Suppressor macrophage (primary cell): Measurements from ENCODE around the gene PPP4R2.
"Not testable (repeated sequence)": the region's sequence is repeated elsewhere in the genome, so short reads cannot be mapped to it uniquely, and the experiment has no call there.

ENCODE experiments used
- DNase-seq, 4 experiments: peaks; one replicate each; pipeline ENCODE4 v3.0.0-alpha.2; 2020 to 2022

Gene PPP4R2

GRCh38 chr3:72977060-72977808 lies 19.4 kb upstream of the PPP4R2 start:
- peak; percentile 11 to 84 (median 48) for DNase-seq

DNA sequence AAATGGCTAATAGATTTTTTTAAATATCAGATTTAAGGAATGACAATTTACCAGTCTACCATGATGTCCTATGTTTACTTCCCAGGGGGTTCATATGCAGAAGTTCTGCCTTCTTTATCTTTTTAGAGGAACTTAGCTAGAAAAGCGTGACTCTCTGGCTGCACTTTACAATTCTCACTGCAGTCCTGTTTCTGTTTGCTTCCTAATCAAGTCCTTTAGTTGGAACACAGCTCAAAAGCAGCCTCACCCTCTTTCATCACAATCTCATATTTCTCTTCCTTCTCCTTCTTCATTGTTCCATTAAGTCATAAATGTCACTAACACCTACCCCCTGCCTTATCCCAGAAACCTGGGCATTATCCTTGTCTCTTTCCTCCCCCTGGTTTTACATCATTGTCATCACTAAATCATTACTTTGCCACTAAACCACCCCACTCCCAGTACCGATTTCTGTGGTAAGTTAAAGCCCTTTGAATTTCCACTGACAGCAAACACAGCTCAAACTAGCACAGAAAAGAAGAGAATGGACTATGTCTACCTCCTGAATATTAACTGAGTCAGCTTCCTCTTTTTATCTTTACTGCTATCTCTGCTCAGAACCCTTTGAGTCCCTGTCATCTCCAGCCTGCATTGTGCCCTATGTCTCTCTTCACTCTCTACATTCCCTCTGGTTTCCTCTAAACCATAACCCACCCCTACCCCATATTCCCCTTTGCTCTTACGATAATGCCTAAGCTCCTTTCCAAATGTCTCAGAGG lies 13.8 kb upstream of the PPP4R2 start:
- DNase-seq, result peak; percentile 44 to 66 (median 55)

GRCh38 chr3:72985576-72985975 lies 11.0 kb upstream of the PPP4R2 start:
- no peak for DNase-seq

GRCh38 chr3:72990701-72991395 lies 5.8 kb upstream of the PPP4R2 start:
- peak in 3 of 4 experiments; percentile 19 to 41 (median 23) for DNase-seq

- no peak for DNase-seq
Measured at GRCh38 chr3:72991522-72991921, 5.1 kb upstream of the PPP4R2 start.

GRCh38 chr3:72993391-72993790 lies 3.2 kb upstream of the PPP4R2 start:
- no peak for DNase-seq

DNA sequence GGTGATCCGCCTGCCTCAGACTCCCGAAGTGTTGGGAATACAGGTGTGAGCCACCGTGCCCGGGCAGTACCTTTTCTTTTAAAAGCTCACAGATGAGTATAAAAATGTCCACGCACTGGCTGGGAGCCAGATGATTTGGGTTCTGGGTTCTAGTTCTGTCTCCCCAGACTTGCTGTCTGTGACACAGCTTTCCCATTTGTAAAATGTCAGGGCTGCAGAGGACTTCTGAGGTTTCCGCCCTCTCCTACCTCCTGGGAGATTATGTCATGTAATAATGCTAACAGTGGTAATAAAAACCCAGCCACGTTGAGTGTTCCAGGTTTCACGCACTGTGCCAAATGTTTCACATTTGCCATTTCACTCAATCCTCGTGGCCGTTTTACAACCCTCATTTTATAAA lies 1.3 kb upstream of the PPP4R2 start:
- DNase-seq, result no peak

- DNase-seq, result no peak
Measured at GRCh38 chr3:72996121-72996472, 514 bp upstream of the PPP4R2 start.

DNA sequence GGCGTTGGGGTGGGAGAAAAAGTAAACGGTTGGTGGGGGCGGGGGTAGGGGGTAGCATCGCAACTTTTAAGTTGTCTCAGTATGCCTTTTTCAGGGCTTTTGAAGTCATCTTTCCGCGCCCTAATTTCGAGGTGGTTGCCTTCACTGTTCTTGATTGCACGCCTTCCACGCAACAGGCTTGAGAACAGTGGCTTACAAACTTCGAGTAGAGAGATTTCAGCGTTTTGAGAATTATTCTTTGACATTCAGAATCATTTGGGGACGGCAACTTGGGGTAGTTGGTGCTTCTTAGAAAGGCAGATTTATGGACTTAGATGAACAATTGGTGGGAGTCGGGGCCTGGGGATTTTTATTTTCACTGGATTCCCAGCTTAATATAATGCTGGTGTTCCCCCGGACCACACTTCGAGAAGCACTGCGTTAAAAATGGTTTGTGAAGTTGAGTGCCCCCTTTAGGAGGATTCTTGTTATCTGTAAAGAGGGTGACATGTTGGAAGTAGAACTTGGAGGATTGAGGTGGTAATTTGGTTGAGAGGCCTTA lies 880 bp downstream of the PPP4R2 start:
- peak; percentile 47 to 65 (median 56) for DNase-seq

DNA sequence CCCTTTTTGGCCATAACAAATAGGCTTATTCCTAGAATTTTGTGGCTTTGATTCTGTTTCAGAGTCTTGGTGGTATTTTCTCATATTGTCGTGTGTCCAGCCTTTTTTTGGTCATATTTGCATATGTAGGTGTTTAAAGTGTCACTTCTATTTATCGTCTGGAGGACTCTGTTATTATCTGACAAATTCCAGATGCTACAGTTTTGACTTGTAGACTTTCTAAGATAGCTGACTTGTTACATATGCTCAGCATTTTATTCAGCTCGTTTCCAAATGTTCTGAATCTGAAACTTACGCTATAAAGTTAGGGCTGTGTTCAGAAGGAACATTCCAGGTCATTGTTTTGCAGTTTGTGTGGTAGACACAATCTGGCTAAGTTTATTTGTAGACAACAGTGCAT lies 1.9 kb downstream of the PPP4R2 start:
- no peak for DNase-seq

- no peak for DNase-seq
Measured at GRCh38 chr3:72999951-73000350, 3.3 kb downstream of the PPP4R2 start.

- not testable (repeated sequence) for DNase-seq
Measured at GRCh38 chr3:73003050-73003449, 6.4 kb downstream of the PPP4R2 start.

- no peak for DNase-seq
Measured at GRCh38 chr3:73004316-73004715, 7.7 kb downstream of the PPP4R2 start.

DNA sequence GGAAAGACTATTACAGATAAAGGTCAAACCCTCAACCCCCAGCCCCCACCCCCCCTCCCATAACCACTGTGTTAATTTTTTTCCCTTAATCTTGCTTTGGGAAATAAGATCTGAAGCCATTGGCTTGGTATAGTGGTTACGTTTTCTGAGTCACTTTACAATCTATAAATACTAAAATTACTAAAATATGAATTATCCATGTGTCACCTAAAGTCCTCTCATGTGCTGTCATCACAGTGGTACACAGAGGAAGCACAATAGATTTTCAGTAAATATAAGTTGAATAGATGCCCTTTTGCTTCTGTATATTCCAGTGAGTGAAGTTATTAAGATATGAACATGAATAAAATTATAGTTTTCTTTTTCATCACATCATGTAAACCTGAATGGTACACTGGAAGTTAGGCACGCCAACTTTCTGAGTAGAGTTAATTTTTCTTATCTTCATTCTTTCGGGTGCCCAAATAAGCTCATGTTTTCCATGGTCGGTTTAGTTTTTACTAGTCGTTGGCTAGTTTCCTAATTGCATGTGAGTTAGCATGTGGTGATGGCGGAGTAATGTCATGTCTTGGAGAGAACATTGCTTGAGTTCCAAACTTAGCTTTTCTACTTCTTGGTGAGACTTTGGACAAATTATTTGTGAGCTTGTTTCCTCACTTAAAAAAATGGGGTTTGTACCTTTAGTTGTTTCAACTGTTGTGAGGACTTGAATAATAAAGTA lies 11.5 kb downstream of the PPP4R2 start:
- no peak for DNase-seq

DNA sequence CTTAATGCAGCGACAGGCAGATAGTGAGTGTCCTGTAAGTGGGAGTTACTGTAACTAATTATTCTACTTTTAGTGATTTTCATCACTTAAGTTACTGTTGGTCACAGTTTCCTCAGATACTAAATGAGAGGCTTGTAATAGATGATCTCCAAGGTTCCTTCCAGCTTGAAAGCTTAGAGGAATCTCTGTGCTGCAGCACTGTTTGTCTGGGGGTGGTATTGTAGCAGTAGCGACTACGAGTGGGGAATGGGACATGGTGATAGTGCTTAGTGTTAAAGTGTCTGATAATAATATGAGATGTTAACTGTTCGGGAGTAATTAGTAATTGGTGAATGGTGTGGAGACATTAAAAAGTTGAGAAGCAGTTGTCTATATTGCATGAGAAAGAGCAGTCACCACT lies 12.4 kb downstream of the PPP4R2 start:
- no peak for DNase-seq

DNA sequence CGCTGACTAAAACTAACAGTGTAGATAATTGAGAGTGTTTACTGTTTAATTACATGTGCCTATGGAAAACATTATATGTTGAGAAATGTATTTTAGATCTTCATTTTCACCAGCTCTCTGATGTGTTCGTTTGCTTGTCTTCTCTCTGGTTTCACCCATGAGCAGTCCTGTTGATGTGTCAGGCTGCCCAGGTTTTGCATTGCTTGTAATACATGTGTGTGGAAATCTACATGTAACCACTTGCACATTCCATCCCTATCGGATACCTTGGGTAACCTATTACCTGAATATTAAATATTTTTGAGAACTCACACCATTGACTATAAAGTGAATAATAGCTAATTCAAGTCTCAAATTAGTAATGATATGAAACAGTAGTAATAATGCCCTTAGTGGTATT lies 13.1 kb downstream of the PPP4R2 start:
- DNase-seq, result no peak

GRCh38 chr3:73010158-73010557 lies 13.5 kb downstream of the PPP4R2 start:
- no peak for DNase-seq

GRCh38 chr3:73018298-73018697 lies 21.7 kb downstream of the PPP4R2 start:
- DNase-seq, result no peak

GRCh38 chr3:73018790-73019441 lies 22.3 kb downstream of the PPP4R2 start:
- DNase-seq, result no peak

DNA sequence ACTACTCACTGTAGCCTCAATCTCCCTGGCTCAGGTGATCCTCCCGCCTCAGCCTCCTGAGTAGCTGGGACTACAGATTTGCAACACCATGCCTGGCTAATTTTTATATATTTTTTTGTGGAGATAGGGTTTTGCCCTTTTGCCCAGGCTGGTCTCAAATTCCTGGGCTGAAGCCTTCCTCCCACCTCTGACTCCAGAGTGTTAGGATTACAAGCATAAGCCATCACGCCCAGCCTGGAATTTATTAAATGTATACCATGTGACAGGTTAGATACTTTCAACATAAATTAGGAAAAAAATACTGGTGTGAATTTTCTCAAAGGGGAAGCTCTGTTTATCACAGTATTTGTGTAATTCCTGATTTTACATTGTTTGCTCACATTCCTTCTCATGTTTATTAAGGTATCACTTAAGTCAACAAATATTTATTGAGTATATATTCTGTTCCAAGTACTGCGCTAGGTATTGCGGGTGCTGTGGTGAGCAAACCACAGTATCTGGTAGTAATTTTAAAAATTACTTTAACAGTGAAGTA lies 24.8 kb downstream of the PPP4R2 start:
- no peak for DNase-seq

DNA sequence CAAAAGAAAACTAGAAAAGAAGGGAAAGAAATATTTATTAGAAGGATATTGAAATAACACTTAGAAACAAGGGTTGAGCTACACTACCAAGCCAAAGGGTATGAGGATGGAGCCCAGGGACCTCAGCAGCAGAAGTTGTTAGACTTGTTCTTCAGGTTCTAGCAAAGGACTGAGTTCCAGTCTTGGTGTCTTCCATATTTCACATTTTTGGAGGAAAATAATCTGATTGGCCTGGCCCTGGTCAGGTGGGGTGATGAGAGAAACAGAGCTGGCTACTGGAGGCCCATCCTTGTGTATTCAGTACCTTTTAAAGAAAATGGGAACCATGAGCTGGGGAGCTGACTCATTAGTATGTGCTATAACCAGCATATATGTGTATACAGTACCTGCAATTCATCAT lies 28.2 kb downstream of the PPP4R2 start:
- DNase-seq, result peak in 1 of 4 experiments; percentile 12
